HL-60 (cell line): Measurements from ENCODE around the gene GDI1.

ENCODE experiments used
- TF ChIP-seq, protein P1 (sequence below): IDR thresholded peaks from one replicate; pipeline ENCODE4 v1.5.1; 2011; ENCODE audit warnings: low read length, control low read depth, inconsistent platforms; ENCODE audit not compliant: insufficient read depth
- TF ChIP-seq, protein P2 (sequence below): IDR thresholded peaks from 2 replicates; pipeline ENCODE4 v1.6.1; 2012; ENCODE audit warnings: low read depth; ENCODE audit not compliant: insufficient replicate concordance

DNA sequence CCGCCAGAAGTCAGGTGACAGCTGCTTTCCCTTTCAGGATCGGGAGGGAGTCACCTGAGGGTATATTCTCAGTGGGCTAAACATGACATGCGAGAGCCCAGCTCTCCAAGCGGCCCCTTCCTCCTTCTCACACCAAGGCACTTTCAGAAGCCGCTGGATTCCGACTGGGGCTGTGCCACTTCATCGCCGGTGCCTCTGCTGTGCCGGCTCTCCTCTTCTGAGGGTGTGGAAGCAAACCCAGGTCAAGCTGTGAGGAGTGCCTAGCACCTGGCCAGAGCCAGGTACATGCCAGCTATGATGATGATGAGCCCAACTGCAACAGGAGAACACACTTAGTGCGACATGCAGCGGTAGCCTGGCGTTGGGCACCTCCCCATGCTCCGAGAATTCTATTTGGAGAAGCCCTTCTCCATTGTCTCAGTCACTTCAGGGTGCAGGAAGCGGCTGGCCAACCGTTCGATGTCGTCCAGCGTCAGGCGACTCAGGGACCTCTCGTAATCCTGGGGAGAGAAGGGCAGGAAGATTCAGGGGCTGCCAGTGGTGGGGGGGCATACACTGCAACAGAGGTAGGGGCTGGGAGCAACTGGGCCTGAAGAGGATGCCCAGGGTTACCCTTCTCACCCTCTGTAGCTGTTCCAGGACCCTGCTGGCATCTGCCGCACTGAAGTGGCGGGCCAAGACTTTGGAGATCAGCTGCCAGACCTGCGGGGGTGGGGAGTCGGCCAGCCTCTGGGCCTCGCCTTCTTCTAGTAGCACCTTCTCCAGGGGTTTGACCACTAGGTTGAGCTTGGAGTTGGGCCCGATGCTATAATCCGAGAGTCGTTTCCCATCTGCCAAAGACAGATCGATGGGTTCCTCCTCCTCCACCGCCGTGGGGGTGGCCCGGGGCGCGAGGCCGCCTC, 48.4 kb downstream of the GDI1 start:
- TF ChIP-seq, protein P1, sequence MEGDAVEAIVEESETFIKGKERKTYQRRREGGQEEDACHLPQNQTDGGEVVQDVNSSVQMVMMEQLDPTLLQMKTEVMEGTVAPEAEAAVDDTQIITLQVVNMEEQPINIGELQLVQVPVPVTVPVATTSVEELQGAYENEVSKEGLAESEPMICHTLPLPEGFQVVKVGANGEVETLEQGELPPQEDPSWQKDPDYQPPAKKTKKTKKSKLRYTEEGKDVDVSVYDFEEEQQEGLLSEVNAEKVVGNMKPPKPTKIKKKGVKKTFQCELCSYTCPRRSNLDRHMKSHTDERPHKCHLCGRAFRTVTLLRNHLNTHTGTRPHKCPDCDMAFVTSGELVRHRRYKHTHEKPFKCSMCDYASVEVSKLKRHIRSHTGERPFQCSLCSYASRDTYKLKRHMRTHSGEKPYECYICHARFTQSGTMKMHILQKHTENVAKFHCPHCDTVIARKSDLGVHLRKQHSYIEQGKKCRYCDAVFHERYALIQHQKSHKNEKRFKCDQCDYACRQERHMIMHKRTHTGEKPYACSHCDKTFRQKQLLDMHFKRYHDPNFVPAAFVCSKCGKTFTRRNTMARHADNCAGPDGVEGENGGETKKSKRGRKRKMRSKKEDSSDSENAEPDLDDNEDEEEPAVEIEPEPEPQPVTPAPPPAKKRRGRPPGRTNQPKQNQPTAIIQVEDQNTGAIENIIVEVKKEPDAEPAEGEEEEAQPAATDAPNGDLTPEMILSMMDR, result no peak
- TF ChIP-seq, protein P2, sequence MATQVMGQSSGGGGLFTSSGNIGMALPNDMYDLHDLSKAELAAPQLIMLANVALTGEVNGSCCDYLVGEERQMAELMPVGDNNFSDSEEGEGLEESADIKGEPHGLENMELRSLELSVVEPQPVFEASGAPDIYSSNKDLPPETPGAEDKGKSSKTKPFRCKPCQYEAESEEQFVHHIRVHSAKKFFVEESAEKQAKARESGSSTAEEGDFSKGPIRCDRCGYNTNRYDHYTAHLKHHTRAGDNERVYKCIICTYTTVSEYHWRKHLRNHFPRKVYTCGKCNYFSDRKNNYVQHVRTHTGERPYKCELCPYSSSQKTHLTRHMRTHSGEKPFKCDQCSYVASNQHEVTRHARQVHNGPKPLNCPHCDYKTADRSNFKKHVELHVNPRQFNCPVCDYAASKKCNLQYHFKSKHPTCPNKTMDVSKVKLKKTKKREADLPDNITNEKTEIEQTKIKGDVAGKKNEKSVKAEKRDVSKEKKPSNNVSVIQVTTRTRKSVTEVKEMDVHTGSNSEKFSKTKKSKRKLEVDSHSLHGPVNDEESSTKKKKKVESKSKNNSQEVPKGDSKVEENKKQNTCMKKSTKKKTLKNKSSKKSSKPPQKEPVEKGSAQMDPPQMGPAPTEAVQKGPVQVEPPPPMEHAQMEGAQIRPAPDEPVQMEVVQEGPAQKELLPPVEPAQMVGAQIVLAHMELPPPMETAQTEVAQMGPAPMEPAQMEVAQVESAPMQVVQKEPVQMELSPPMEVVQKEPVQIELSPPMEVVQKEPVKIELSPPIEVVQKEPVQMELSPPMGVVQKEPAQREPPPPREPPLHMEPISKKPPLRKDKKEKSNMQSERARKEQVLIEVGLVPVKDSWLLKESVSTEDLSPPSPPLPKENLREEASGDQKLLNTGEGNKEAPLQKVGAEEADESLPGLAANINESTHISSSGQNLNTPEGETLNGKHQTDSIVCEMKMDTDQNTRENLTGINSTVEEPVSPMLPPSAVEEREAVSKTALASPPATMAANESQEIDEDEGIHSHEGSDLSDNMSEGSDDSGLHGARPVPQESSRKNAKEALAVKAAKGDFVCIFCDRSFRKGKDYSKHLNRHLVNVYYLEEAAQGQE, result no peak
